ENCODE results near the gene KCNN4.
"Not testable (repeated sequence)": the region's sequence is repeated elsewhere in the genome, so short reads cannot be mapped to it uniquely, and the experiment has no call there.

The KCNN4 gene

GRCh38 chr19:43780706-43781525 lies at the start of gene KCNN4:
Gene KCNN4 (minus strand): TSS chr19:43780973. CDS start chr19:43780861, 112 bp downstream.
- no peak for DNase-seq

- peak; percentile 90 for DNase-seq
Observed at GRCh38 chr19:43826787-43827754, 46.3 kb upstream of the KCNN4 start, which contains the start of gene ZNF283. Gene ZNF283 (plus strand): TSS chr19:43827321. CDS start chr19:43833505, 6,184 bp downstream.

GRCh38 chr19:43824572-43824971 lies 43.8 kb upstream of the KCNN4 start:
- not testable (repeated sequence) for DNase-seq

- not testable (repeated sequence) for DNase-seq
Observed at GRCh38 chr19:43823856-43824255, 43.1 kb upstream of the KCNN4 start.

- no peak for DNase-seq
Observed at GRCh38 chr19:43820884-43821215, 40.1 kb upstream of the KCNN4 start.

GRCh38 chr19:43820098-43820883 lies 39.5 kb upstream of the KCNN4 start:
- no peak for DNase-seq

GRCh38 chr19:43818500-43818899 lies 37.7 kb upstream of the KCNN4 start:
- no peak for DNase-seq

- DNase-seq, result not testable (repeated sequence)
Observed at GRCh38 chr19:43817454-43817853, 36.7 kb upstream of the KCNN4 start.

GRCh38 chr19:43814663-43815352 lies 34.0 kb upstream of the KCNN4 start:
- DNase-seq, result no peak

- DNase-seq, result no peak
Observed at GRCh38 chr19:43812688-43813087, 31.9 kb upstream of the KCNN4 start.

- DNase-seq, result no peak
Observed at GRCh38 chr19:43812259-43812658, 31.5 kb upstream of the KCNN4 start.

GRCh38 chr19:43811837-43812236 lies 31.1 kb upstream of the KCNN4 start:
- DNase-seq, result no peak

- peak; percentile 74 for DNase-seq
Observed at GRCh38 chr19:43809762-43810696, 29.3 kb upstream of the KCNN4 start.

- DNase-seq, result no peak
Observed at GRCh38 chr19:43807651-43808050, 26.9 kb upstream of the KCNN4 start.

- no peak for DNase-seq
Observed at GRCh38 chr19:43806848-43807247, 26.1 kb upstream of the KCNN4 start.

GRCh38 chr19:43806401-43806800 lies 25.6 kb upstream of the KCNN4 start:
- not testable (repeated sequence) for DNase-seq

- DNase-seq, result no peak
Observed at GRCh38 chr19:43804432-43804831, 23.7 kb upstream of the KCNN4 start.

GRCh38 chr19:43802216-43802951 lies 21.6 kb upstream of the KCNN4 start, which contains the start of gene LYPD5:
Gene LYPD5 (minus strand): TSS chr19:43802447. CDS start chr19:43802380, 67 bp downstream.
- DNase-seq, result no peak

- DNase-seq, result no peak
Observed at GRCh38 chr19:43799502-43800142, 18.8 kb upstream of the KCNN4 start.
